Stimulated activated CD4-positive, alpha-beta T cell treated with anti-CD3 and anti-CD28 coated beads, Interleukin-1b, Interleukin-23, amount 100 ng/mL, for 24 hours (primary cell): ENCODE measurements around the gene LAMB1.

Source experiments
- DNase-seq, 4 experiments: peaks; one replicate each; pipeline ENCODE4 v3.0.0-alpha.2; 2020; ENCODE audit warnings: low read depth in 4 of 4, low spot score in 1 of 4

The LAMB1 gene

GRCh38 chr7:107884066-107884818 is 118.7 kb downstream of the LAMB1 start:
- DNase-seq: no peak

GRCh38 chr7:107882766-107883165 is 120.2 kb downstream of the LAMB1 start:
- DNase-seq: no peak

GRCh38 chr7:107879400-107880035 is 123.4 kb downstream of the LAMB1 start:
- no peak for DNase-seq

- DNase-seq: no peak
Measured at GRCh38 chr7:107878636-107879035, 124.3 kb downstream of the LAMB1 start.

GRCh38 chr7:107877731-107878382 is 125.1 kb downstream of the LAMB1 start:
- DNase-seq: no peak

GRCh38 chr7:107876916-107877315 is 126.0 kb downstream of the LAMB1 start:
- DNase-seq: no peak

- DNase-seq: peak in 1 of 4 experiments; percentile 6
Measured at GRCh38 chr7:107874605-107875446, 128.1 kb downstream of the LAMB1 start.

- no peak for DNase-seq
Measured at GRCh38 chr7:107874111-107874510, 128.8 kb downstream of the LAMB1 start.
